ENCODE results near the gene DBN1. TPM values are rescaled to one million over a fixed set of nuclear protein-coding genes. Genes with fewer than 3 reads are reported as not detected.

Gene DBN1
- total RNA-seq, 4 donors from 2014 or later, result 10.1 to 201 (median 17.4) TPM

GRCh38 chr5:177476531-177477233 is 3.2 kb upstream of the DBN1 start:
- H3K9me3 ChIP-seq, result no peaks in the 10 kb centered on the region
- 77% methylated on average over 16 of the region's 18 CpGs; no CpG with 5 or more reads in 1 of the 2 donors for WGBS, 2 donors (ENCODE audit: low coverage in 1 of 2)
- H3K27me3 ChIP-seq, result peaks cover 14% of the 10 kb centered on the region
- no peak overlapping the region for H3K4me3 ChIP-seq
- peak overlapping the region; percentile 72 to 91 (median 78) for H3K27ac ChIP-seq
- peaks cover 28 to 52% (median 31%) of the 10 kb centered on the region in 4 donors for H3K4me1 ChIP-seq
- peak; percentile 46 for DNase-seq
- TF ChIP-seq CTCF (IDR thresholded peaks at IDR 0.05) (no peak), POLR2AphosphoS5 (IDR thresholded peaks at IDR 0.05) (peak; percentile 27 to 52 (median 30))
- in situ Hi-C loops (cut with MboI; ENCODE audit: low pct_ligation_motif_present in 1 of 4, low pct_unique_long_range_greater_than_20kb in 1 of 4, low sequenced_read_pairs in 3 of 4), result no loop called here
- intact Hi-C loops (cut with DNase I; ENCODE audit: low total_unique reads), result no loop called here
- H3K36me3 ChIP-seq, result no peaks in the 10 kb centered on the region

GRCh38 chr5:177475563-177476427 is 2.4 kb upstream of the DBN1 start:
- 60 to 65% methylated on average over 4 to 11 of the region's 11 CpGs for WGBS, 2 donors (ENCODE audit: low coverage in 1 of 2)
- Histone ChIP-seq H3K27me3 (peaks cover 14% of the 10 kb centered on the region), H3K4me1 (peaks cover 28 to 47% (median 35%) of the 10 kb centered on the region in 4 donors), H3K9me3 (no peaks in the 10 kb centered on the region), H3K36me3 (no peaks in the 10 kb centered on the region), H3K27ac (peak overlapping the region in 3 of 4 donors; percentile 26 to 91 (median 82)), H3K4me3 (no peak overlapping the region)
- in situ Hi-C loops (cut with MboI; ENCODE audit: low pct_ligation_motif_present in 1 of 4, low pct_unique_long_range_greater_than_20kb in 1 of 4, low sequenced_read_pairs in 3 of 4) (no loop called here), intact Hi-C loops (cut with DNase I; ENCODE audit: low total_unique reads) (no loop called here)
- no peak for DNase-seq
- no peak for TF ChIP-seq EP300 (IDR thresholded peaks at IDR 0.05; ENCODE audit: low read depth)
- no peak for TF ChIP-seq CTCF (IDR thresholded peaks at IDR 0.05)
- no peak for TF ChIP-seq POLR2AphosphoS5 (IDR thresholded peaks at IDR 0.05)
- TF ChIP-seq POLR2A (IDR thresholded peaks at IDR 0.05), result no peak

DNA sequence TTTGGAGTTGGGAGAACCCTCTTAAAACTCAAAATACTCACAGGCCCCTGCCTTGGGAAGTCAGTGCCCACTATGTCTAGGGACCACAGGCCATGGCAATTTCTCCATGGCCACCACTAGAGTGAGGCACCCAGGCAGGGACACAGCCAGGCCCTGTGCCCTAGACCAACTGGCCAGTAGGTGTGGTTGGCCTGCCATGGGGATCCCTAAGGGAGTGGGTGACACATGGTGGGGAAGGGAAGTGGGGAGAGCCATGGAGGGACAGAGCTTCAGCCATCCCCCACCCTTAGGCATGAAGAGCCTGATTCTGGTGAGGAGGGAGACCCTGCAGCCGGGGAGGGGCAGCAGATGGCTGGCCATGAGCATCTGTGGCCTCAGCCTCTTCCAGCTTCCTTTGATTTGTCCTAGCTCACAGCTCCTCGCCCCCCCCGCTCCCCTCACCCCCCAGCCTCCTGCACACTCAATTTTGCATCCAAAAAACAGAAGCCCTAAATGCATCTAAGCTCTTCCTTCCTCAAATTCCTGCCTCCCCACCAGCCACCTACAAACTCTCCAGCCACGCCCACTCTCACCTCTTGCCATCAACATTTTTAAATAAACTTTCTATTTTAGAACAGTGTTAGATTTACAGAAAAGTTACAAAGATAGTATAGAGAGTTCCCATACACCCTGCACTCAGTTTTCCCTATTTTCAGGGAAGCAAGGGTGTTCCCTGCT is 1.6 kb upstream of the DBN1 start:
- peaks cover 14% of the 10 kb centered on the region for H3K27me3 ChIP-seq
- in situ Hi-C loops (cut with MboI; ENCODE audit: low pct_ligation_motif_present in 1 of 4, low pct_unique_long_range_greater_than_20kb in 1 of 4, low sequenced_read_pairs in 3 of 4), result loop anchor here in 1 of 4 donors (25.0 kb wide), 1 partner anchor 163 kb away; the partner anchor contains the start of genes MXD3, PRELID1 and RAB24
- intact Hi-C loops (cut with DNase I; ENCODE audit: low total_unique reads), result no loop called here
- H3K36me3 ChIP-seq, result no peaks in the 10 kb centered on the region
- 43 to 63% methylated on average over 1 to 4 of the region's 4 CpGs for WGBS, 2 donors (ENCODE audit: low coverage in 1 of 2)
- no peak for TF ChIP-seq CTCF (IDR thresholded peaks at IDR 0.05)
- TF ChIP-seq EP300 (IDR thresholded peaks at IDR 0.05; ENCODE audit: low read depth), result no peak
- TF ChIP-seq POLR2A (IDR thresholded peaks at IDR 0.05), result no peak
- no peak for TF ChIP-seq POLR2AphosphoS5 (IDR thresholded peaks at IDR 0.05)
- no peaks in the 10 kb centered on the region for H3K9me3 ChIP-seq
- H3K4me1 ChIP-seq, result peaks cover 28 to 46% (median 33%) of the 10 kb centered on the region in 4 donors
- H3K27ac ChIP-seq, result peak overlapping the region in 3 of 4 donors; percentile 78 to 91 (median 86)
- no peak for DNase-seq
- H3K4me3 ChIP-seq, result no peak overlapping the region

Measured in transverse colon (tissue), 4 donors.